ENCODE results near the gene PRR33. TPM values are rescaled to one million over a fixed set of nuclear protein-coding genes. Genes with fewer than 3 reads are reported as not detected.

PRR33 gene
- total and polyA plus RNA-seq, 10 of the 15 experiments (the other 5 are each of a cell fraction or from before 2014, with no cell fraction given) = 0.02 to 1.0 (median 0.38) TPM; not detected in 6

- no peaks in the 10 kb centered on the region; the same call in none of the 2 replicates for H3K79me2 ChIP-seq (ENCODE audit: control insufficient read depth, insufficient read depth, low read length)
- no peak overlapping the region for H3K9ac ChIP-seq (ENCODE audit: control insufficient read depth, insufficient read depth, low read length)
- intact Hi-C loops (cut with micrococcal nuclease; ENCODE audit: unreplicated experiment) = no loop called here
Measured at GRCh38 chr11:1877211-1878136, 14.2 kb downstream of the PRR33 start.

GRCh38 chr11:1876361-1877063 is 15.2 kb downstream of the PRR33 start:
- SMC1A ChIA-PET (ENCODE audit: uncharacterized antibody, unreplicated experiment) = no interaction called here
- POLR2A ChIA-PET = no interaction called here
- TF ChIP-seq KLF5 (IDR thresholded peaks at IDR 0.05; ENCODE audit: partially characterized antibody) = no peak
- peak; percentile 27 to 58 (median 47) for TF ChIP-seq CTCF (IDR thresholded peaks at IDR 0.05 in 2 of 3, conservative IDR thresholded peaks at IDR 0.05 in 1 of 3; ENCODE audit: control insufficient read depth in 2 of 3, extremely low read depth in 1 of 3, insufficient read depth in 1 of 3, low read depth in 3 of 3, low read length in 3 of 3)
- no peak for TF ChIP-seq KAT2A (conservative IDR thresholded peaks at IDR 0.05; ENCODE audit: control insufficient read depth, low read depth, low read length)
- TF ChIP-seq HDGF (IDR thresholded peaks at IDR 0.05) = no peak
- no peak for TF ChIP-seq POLR2AphosphoS2 (IDR thresholded peaks at IDR 0.05; ENCODE audit: low read depth, low read length)
- TF ChIP-seq RAD21 (IDR thresholded peaks at IDR 0.05; ENCODE audit: insufficient read depth, low read depth, low read length) = peak; percentile 17; the same call in 1 of the 2 replicates
- no peak for TF ChIP-seq ESRRA (IDR thresholded peaks at IDR 0.05; ENCODE audit: low read length)
- TF ChIP-seq PKNOX1 (IDR thresholded peaks at IDR 0.05) = no peak
- TF ChIP-seq SREBF2 (IDR thresholded peaks at IDR 0.05; ENCODE audit: low read length) = no peak
- no peak for TF ChIP-seq TARDBP (IDR thresholded peaks at IDR 0.05; ENCODE audit: borderline replicate concordance)

More at GRCh38 chr11:1877211-1878136, 14.2 kb downstream of the PRR33 start:
- no peaks in the 10 kb centered on the region for H3K27me3 ChIP-seq (replicated peaks in 1 of 2; ENCODE audit: control insufficient read depth in 2 of 2, insufficient read depth in 2 of 2, low read length in 1 of 2)
- POLR2A ChIA-PET = no interaction called here
- RAD21 ChIA-PET (ENCODE audit: unreplicated experiment) = interaction anchor here (1.4 kb wide), 1 partner anchor 41 kb away, joined by 3 read pairs; no protein-coding TSS in a partner anchor
- FAIRE-seq (no peak), DNase-seq (ENCODE audit: low read depth, low spot score) (no peak), ATAC-seq (no peak)
- no peaks in the 10 kb centered on the region for H4K20me1 ChIP-seq (ENCODE audit: control insufficient read depth, insufficient read depth)
- no peak for TF ChIP-seq SREBF2 (IDR thresholded peaks at IDR 0.05; ENCODE audit: low read length)
- 0 out of 2 replicates have a peak, but pooled peaks have one; percentile 23 for TF ChIP-seq POLR2A (IDR thresholded peaks at IDR 0.05; ENCODE audit: low read depth, low read length)
- in situ Hi-C loops (cut with MboI) = no loop called here
- peaks cover 0 to 15% of the 10 kb centered on the region in 2 experiments; a peak in 2 of 4 replicates for H3K36me3 ChIP-seq (ENCODE audit: control insufficient read depth in 2 of 2, insufficient read depth in 2 of 2, low read length in 1 of 2)
- SMC1A ChIA-PET (ENCODE audit: uncharacterized antibody, unreplicated experiment) = no interaction called here
- H3K9me3 ChIP-seq (replicated peaks; ENCODE audit: control insufficient read depth, insufficient read depth, low read length) = no peaks in the 10 kb centered on the region
- no peaks in the 10 kb centered on the region; the same call in 1 of the 2 replicates for H3K4me1 ChIP-seq (ENCODE audit: control insufficient read depth, insufficient read depth, low read length)
- no peak overlapping the region for H3K27ac ChIP-seq (ENCODE audit: control insufficient read depth, insufficient read depth)
- CTCF ChIA-PET = no interaction called here
- BruUV-seq (replicated peaks) = no TSS peak
- 68% methylated on average over 32 of the region's 33 CpGs for WGBS (ENCODE audit: insufficient coverage, insufficient replicate concordance, low lambda C conversion rate, missing lambda C conversion rate)
- no peak overlapping the region for H3K4me3 ChIP-seq
- H2AFZ ChIP-seq (ENCODE audit: control insufficient read depth, low read depth, low read length) = no peak overlapping the region
- H3K4me2 ChIP-seq (ENCODE audit: control insufficient read depth, insufficient read depth) = no peak overlapping the region

More at GRCh38 chr11:1876361-1877063, 15.2 kb downstream of the PRR33 start:
- in situ Hi-C loops (cut with MboI) (no loop called here), intact Hi-C loops (cut with micrococcal nuclease; ENCODE audit: unreplicated experiment) (no loop called here)
- Histone ChIP-seq H3K27me3 (replicated peaks in 1 of 2; ENCODE audit: control insufficient read depth in 2 of 2, insufficient read depth in 2 of 2, low read length in 1 of 2) (no peaks in the 10 kb centered on the region), H3K9me3 (replicated peaks; ENCODE audit: control insufficient read depth, insufficient read depth, low read length) (no peaks in the 10 kb centered on the region), H3K27ac (ENCODE audit: control insufficient read depth, insufficient read depth) (no peak overlapping the region), H2AFZ (ENCODE audit: control insufficient read depth, low read depth, low read length) (no peak overlapping the region), H3K36me3 (ENCODE audit: control insufficient read depth in 2 of 2, insufficient read depth in 2 of 2, low read length in 1 of 2) (peaks cover 0 to 12% of the 10 kb centered on the region in 2 experiments; a peak in 2 of 4 replicates), H4K20me1 (ENCODE audit: control insufficient read depth, insufficient read depth) (no peaks in the 10 kb centered on the region), H3K4me2 (ENCODE audit: control insufficient read depth, insufficient read depth) (no peak overlapping the region), H3K4me1 (ENCODE audit: control insufficient read depth, insufficient read depth, low read length) (no peaks in the 10 kb centered on the region; the same call in 1 of the 2 replicates), H3K79me2 (ENCODE audit: control insufficient read depth, insufficient read depth, low read length) (no peaks in the 10 kb centered on the region; the same call in none of the 2 replicates), H3K9ac (ENCODE audit: control insufficient read depth, insufficient read depth, low read length) (no peak overlapping the region), H3K4me3 (no peak overlapping the region)
- CTCF ChIA-PET = interaction anchor here (1.0 to 1.6 kb wide), 2 partner anchors 21 to 23 kb away, joined by 3 to 4 read pairs; no protein-coding TSS in a partner anchor
- FAIRE-seq = no peak
- no peak for DNase-seq (ENCODE audit: low read depth, low spot score)
- ATAC-seq = peak; percentile 46; the same call in 2 of the 3 replicates
- RAD21 ChIA-PET (ENCODE audit: unreplicated experiment) = interaction anchor here (1.4 kb wide), 1 partner anchor 40 kb away, joined by 3 read pairs; no protein-coding TSS in a partner anchor
- 78% methylated on average over 23 of the region's 26 CpGs for WGBS (ENCODE audit: insufficient coverage, insufficient replicate concordance, low lambda C conversion rate, missing lambda C conversion rate)
- no TSS peak for BruUV-seq (replicated peaks)
